Measurements from ENCODE around the gene ZDHHC9.

Gene ZDHHC9

GRCh38 chrX:129846716-129847115 is 3.0 kb upstream of the ZDHHC9 start:
- no peak for TF ChIP-seq CTCF (IDR thresholded peaks at IDR 0.05; ENCODE audit: borderline replicate concordance, extremely low read depth, low read length, poor library complexity, severe bottlenecking)
- no peak for TF ChIP-seq EZH2 (IDR thresholded peaks at IDR 0.05; ENCODE audit: borderline replicate concordance, low read depth, low read length, severe bottlenecking)
- ATAC-seq (ENCODE audit: insufficient read depth, low read depth), result no peak

DNA sequence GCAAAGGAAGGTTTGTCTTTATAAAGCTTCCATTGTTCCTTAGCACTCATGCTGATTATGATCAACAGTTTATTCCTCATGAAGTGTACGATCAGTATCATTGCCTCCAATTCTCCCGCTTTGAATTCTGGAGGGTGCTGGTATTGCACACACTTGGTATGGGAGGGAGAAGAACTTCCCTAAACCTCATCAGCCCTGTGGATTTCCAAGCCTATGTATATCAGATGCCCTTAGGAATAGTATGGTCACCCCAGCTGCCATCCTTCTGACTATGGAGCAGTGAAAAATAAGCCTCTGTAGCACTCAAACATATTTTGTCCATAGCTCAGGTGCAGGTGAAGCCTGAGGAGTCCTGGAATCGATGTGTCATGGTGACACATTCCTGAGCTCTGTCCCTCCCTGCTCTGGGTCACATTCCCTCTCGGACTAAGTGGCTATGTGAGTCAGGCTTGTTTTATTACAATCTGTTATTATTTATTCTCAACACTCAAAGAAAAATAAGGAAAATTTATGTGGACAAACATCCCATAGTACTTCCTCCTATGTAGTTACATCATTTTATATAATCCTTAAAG is 2.0 kb upstream of the ZDHHC9 start:
- DNase-seq (no peak), ATAC-seq (ENCODE audit: insufficient read depth, low read depth) (no peak)
- Histone ChIP-seq H3K9me3 (ENCODE audit: insufficient read depth, low read length, severe bottlenecking) (no peaks in the 10 kb centered on the region), H3K9ac (ENCODE audit: low read depth, low read length) (no peak overlapping the region), H3K36me3 (ENCODE audit: insufficient read depth, low read length) (no peaks in the 10 kb centered on the region), H3K4me2 (ENCODE audit: insufficient read depth, low read length) (no peak overlapping the region), H2AFZ (ENCODE audit: low read depth, low read length) (no peak overlapping the region), H3K79me2 (ENCODE audit: insufficient read depth, low read length) (no peaks in the 10 kb centered on the region), H3K27ac (ENCODE audit: low read length) (no peak overlapping the region), H3K4me1 (ENCODE audit: insufficient read depth, low read length) (peaks cover 21% of the 10 kb centered on the region), H4K20me1 (ENCODE audit: insufficient read depth, low read length) (no peaks in the 10 kb centered on the region), H3K27me3 (ENCODE audit: insufficient read depth, low read length, poor library complexity) (no peaks in the 10 kb centered on the region), H3K4me3 (ENCODE audit: low read depth in 1 of 2, low read length in 2 of 2) (no peak overlapping the region)
- TF ChIP-seq EZH2 (IDR thresholded peaks at IDR 0.05; ENCODE audit: borderline replicate concordance, low read depth, low read length, severe bottlenecking) (no peak), CTCF (IDR thresholded peaks at IDR 0.05; ENCODE audit: borderline replicate concordance, extremely low read depth, low read length, poor library complexity, severe bottlenecking) (no peak)

More at GRCh38 chrX:129846716-129847115, 3.0 kb upstream of the ZDHHC9 start:
- H3K4me1 ChIP-seq (ENCODE audit: insufficient read depth, low read length), result peaks cover 18% of the 10 kb centered on the region
- no peak overlapping the region for H3K4me2 ChIP-seq (ENCODE audit: insufficient read depth, low read length)
- no peak for DNase-seq
- H3K27me3 ChIP-seq (ENCODE audit: insufficient read depth, low read length, poor library complexity), result no peaks in the 10 kb centered on the region
- H3K36me3 ChIP-seq (ENCODE audit: insufficient read depth, low read length), result no peaks in the 10 kb centered on the region
- H3K4me3 ChIP-seq (ENCODE audit: low read depth in 1 of 2, low read length in 2 of 2), result no peak overlapping the region
- H4K20me1 ChIP-seq (ENCODE audit: insufficient read depth, low read length), result no peaks in the 10 kb centered on the region
- no peaks in the 10 kb centered on the region for H3K9me3 ChIP-seq (ENCODE audit: insufficient read depth, low read length, severe bottlenecking)
- no peak overlapping the region for H3K9ac ChIP-seq (ENCODE audit: low read depth, low read length)
- no peaks in the 10 kb centered on the region for H3K79me2 ChIP-seq (ENCODE audit: insufficient read depth, low read length)
- no peak overlapping the region for H2AFZ ChIP-seq (ENCODE audit: low read depth, low read length)
- no peak overlapping the region for H3K27ac ChIP-seq (ENCODE audit: low read length)

- peaks cover 21% of the 10 kb centered on the region for H3K4me1 ChIP-seq (ENCODE audit: insufficient read depth, low read length)
- H3K27ac ChIP-seq (ENCODE audit: low read length), result peak overlapping the region; percentile 36; the same call in 1 of the 2 replicates
- no peak for ATAC-seq (ENCODE audit: insufficient read depth, low read depth)
- peak overlapping the region; percentile 95 for H3K4me2 ChIP-seq (ENCODE audit: insufficient read depth, low read length)
- no peaks in the 10 kb centered on the region for H4K20me1 ChIP-seq (ENCODE audit: insufficient read depth, low read length)
- H3K36me3 ChIP-seq (ENCODE audit: insufficient read depth, low read length), result no peaks in the 10 kb centered on the region
- no peaks in the 10 kb centered on the region for H3K79me2 ChIP-seq (ENCODE audit: insufficient read depth, low read length)
- TF ChIP-seq CTCF (IDR thresholded peaks at IDR 0.05; ENCODE audit: borderline replicate concordance, extremely low read depth, low read length, poor library complexity, severe bottlenecking) (no peak), EZH2 (IDR thresholded peaks at IDR 0.05; ENCODE audit: borderline replicate concordance, low read depth, low read length, severe bottlenecking) (no peak)
- H3K27me3 ChIP-seq (ENCODE audit: insufficient read depth, low read length, poor library complexity), result no peaks in the 10 kb centered on the region
- no peak for DNase-seq
- no peaks in the 10 kb centered on the region for H3K9me3 ChIP-seq (ENCODE audit: insufficient read depth, low read length, severe bottlenecking)
- peak overlapping the region; percentile 61 for H3K9ac ChIP-seq (ENCODE audit: low read depth, low read length)
- peak overlapping the region; percentile 59 to 91 for H3K4me3 ChIP-seq (ENCODE audit: low read depth in 1 of 2, low read length in 2 of 2)
- peak overlapping the region; percentile 86 for H2AFZ ChIP-seq (ENCODE audit: low read depth, low read length)
Measured at GRCh38 chrX:129843209-129843458, 552 bp downstream of the ZDHHC9 start.
